ENCODE data around the gene ERCC6L2. TPM values are rescaled to one million over a fixed set of nuclear protein-coding genes. Genes with fewer than 3 reads are reported as not detected.

ERCC6L2 gene
- total RNA-seq, 2 donors from 2014 or later: 38.6 to 43.4 TPM

GRCh38 chr9:95855961-95856360, 19.5 kb upstream of the ERCC6L2 start:
- Histone ChIP-seq H3K27me3 (no peaks in the 10 kb centered on the region), H3K27ac (no peak overlapping the region), H3K4me3 (no peak overlapping the region), H3K9me3 (no peaks in the 10 kb centered on the region), H3K4me1 (no peaks in the 10 kb centered on the region), H3K36me3 (no peaks in the 10 kb centered on the region)
- no peak for DNase-seq (ENCODE audit: low spot score)
- TF ChIP-seq, protein P1, sequence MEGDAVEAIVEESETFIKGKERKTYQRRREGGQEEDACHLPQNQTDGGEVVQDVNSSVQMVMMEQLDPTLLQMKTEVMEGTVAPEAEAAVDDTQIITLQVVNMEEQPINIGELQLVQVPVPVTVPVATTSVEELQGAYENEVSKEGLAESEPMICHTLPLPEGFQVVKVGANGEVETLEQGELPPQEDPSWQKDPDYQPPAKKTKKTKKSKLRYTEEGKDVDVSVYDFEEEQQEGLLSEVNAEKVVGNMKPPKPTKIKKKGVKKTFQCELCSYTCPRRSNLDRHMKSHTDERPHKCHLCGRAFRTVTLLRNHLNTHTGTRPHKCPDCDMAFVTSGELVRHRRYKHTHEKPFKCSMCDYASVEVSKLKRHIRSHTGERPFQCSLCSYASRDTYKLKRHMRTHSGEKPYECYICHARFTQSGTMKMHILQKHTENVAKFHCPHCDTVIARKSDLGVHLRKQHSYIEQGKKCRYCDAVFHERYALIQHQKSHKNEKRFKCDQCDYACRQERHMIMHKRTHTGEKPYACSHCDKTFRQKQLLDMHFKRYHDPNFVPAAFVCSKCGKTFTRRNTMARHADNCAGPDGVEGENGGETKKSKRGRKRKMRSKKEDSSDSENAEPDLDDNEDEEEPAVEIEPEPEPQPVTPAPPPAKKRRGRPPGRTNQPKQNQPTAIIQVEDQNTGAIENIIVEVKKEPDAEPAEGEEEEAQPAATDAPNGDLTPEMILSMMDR (IDR thresholded peaks at IDR 0.05): no peak

- H3K4me1 ChIP-seq: no peaks in the 10 kb centered on the region
- H3K36me3 ChIP-seq: no peaks in the 10 kb centered on the region
- H3K27me3 ChIP-seq: no peaks in the 10 kb centered on the region
- DNase-seq (ENCODE audit: low spot score): no peak
- peaks cover 0 to 2% of the 10 kb centered on the region in 2 donors for H3K9me3 ChIP-seq
- H3K27ac ChIP-seq: no peak overlapping the region
- TF ChIP-seq, protein P1 (IDR thresholded peaks at IDR 0.05): no peak
- H3K4me3 ChIP-seq: no peak overlapping the region
Measured at GRCh38 chr9:95857124-95857523, 18.4 kb upstream of the ERCC6L2 start.

DNA sequence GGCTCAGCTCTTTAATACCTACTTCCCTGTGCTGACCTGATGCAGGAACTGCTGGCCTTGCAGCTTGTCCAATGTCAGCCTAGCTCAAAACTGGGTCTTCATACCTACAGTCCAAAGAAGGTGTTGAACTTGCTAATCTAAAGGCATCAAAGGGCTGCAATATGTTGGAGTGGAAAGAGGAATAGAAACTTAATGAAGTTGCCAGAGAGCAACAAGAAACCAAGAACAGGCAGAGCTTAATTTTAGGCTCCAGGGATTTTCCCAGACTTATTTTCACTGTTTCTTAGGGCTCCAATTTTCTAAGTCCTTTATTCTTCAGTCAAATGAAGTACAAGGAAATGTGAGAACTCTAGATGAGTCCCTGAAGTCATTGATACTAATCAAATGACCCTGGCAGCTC, 17.6 kb upstream of the ERCC6L2 start:
- no peak overlapping the region for H3K4me3 ChIP-seq
- no peaks in the 10 kb centered on the region for H3K4me1 ChIP-seq
- no peak for DNase-seq (ENCODE audit: low spot score)
- H3K27me3 ChIP-seq: no peaks in the 10 kb centered on the region
- H3K27ac ChIP-seq: no peak overlapping the region
- TF ChIP-seq, protein P1 (IDR thresholded peaks at IDR 0.05): no peak
- peaks cover 0 to 9% of the 10 kb centered on the region in 2 donors for H3K9me3 ChIP-seq
- no peaks in the 10 kb centered on the region for H3K36me3 ChIP-seq

GRCh38 chr9:95862343-95862742, 13.1 kb upstream of the ERCC6L2 start:
- no peak for DNase-seq (ENCODE audit: low spot score)
- H3K4me3 ChIP-seq: no peak overlapping the region

DNA sequence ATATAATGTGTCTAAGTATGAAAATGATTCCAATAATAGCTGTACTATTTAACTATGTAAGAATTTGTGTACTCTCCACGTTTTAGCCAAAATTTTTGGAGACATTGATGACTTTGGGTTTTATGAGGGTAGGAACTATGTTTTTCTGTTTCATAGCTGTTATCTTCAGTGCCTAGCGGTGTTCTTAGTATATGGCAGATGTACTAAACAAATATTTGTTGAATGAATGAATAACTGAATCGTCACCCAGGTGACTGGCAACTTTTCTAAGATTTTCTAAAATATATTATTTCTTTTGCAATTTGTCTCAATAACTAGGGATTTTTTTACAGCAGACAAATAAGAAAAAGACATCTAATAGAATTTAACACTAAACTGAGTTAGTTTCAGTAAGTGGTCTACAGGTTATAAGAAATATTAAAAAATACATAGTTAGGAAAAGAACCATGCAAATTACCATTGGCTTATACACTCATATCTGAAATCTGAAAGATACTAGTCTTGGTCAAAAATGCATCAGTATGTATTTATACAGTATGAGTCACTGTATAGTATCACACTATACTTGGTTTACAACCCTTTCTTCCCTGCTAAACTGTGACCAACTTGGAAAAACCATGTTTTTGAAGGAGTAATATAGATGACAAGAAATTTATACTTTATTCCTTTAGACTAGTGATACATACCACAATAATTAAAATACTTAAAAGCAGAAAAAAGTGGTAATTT, 10.5 kb upstream of the ERCC6L2 start:
- H3K36me3 ChIP-seq: no peaks in the 10 kb centered on the region
- no peaks in the 10 kb centered on the region for H3K4me1 ChIP-seq
- peaks cover 0 to 9% of the 10 kb centered on the region in 2 donors for H3K9me3 ChIP-seq
- TF ChIP-seq, protein P1 (IDR thresholded peaks at IDR 0.05): no peak
- no peak overlapping the region for H3K27ac ChIP-seq
- no peak overlapping the region for H3K4me3 ChIP-seq
- no peaks in the 10 kb centered on the region for H3K27me3 ChIP-seq
- no peak for DNase-seq (ENCODE audit: low spot score)

More at GRCh38 chr9:95862343-95862742, 13.1 kb upstream of the ERCC6L2 start:
- no peaks in the 10 kb centered on the region for H3K36me3 ChIP-seq
- no peak overlapping the region for H3K27ac ChIP-seq
- no peaks in the 10 kb centered on the region for H3K27me3 ChIP-seq
- H3K4me1 ChIP-seq: no peaks in the 10 kb centered on the region
- TF ChIP-seq, protein P1 (IDR thresholded peaks at IDR 0.05): no peak
- peaks cover 0 to 9% of the 10 kb centered on the region in 2 donors for H3K9me3 ChIP-seq

DNA sequence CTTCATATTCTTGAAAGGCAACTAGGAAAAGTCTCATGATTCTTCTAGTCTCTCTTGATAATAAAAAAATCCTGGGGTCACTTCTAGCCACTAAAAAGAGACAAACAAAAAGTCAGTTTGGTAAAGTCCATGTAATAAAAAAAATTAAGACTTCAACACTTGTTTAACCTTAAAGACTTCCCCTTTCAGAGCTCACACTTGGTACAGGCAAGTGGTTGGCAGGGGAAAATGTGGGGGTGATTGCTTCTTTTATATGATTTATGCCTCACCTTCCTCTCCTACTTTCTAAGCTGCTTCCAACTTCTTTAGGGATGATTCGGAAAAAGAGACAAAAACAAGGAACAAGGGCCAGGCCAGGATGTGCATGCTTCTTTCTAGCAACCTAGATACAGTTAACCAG, 5.1 kb upstream of the ERCC6L2 start:
- Histone ChIP-seq H3K27me3 (no peaks in the 10 kb centered on the region), H3K9me3 (no peaks in the 10 kb centered on the region), H3K4me1 (peaks cover 0 to 9% of the 10 kb centered on the region in 2 donors), H3K36me3 (no peaks in the 10 kb centered on the region), H3K27ac (no peak overlapping the region), H3K4me3 (no peak overlapping the region)
- no peak for DNase-seq (ENCODE audit: low spot score)
- TF ChIP-seq, protein P1 (IDR thresholded peaks at IDR 0.05): no peak

All from right atrium auricular region (tissue), 2 donors.